ENCODE measurements around the gene S100B. TPM values are rescaled to one million over a fixed set of nuclear protein-coding genes. Genes with fewer than 3 reads are reported as not detected.

The S100B gene
- total RNA-seq, 1 experiment from 2014 or later = not detected

DNA sequence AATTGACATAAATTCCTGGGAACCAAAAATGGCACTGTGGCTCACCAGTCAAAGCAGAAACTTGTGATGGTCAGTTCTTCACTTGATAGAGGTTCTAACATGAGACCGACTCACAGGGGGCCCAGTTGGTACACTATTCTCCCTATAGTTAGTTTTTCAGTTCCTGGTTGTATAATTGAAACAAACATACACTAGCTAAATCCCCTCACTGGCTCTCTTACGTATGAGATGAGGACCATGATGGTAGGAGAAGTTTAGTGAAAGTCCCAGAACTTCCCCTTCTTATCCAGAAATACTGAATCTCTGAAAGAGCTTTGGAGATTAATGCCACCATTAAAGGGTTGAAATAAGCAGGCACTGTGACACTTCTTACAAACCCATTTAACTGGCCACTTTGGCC is 2.8 kb upstream of the S100B start:
- no peaks in the 10 kb centered on the region for H4K20me1 ChIP-seq (ENCODE audit: insufficient read depth)
- DNase-seq (ENCODE audit: low read depth, low spot score) (no peak), ATAC-seq (no peak)
- 0 out of 2 replicates have a peak, but pooled peaks cover 6% of the 10 kb centered on the region for H3K27me3 ChIP-seq (ENCODE audit: insufficient read depth, low read length)
- H3K4me3 ChIP-seq (replicated peaks in 1 of 2; ENCODE audit: low read depth in 1 of 2, low read length in 2 of 2) = no peak overlapping the region
- H3K9ac ChIP-seq (ENCODE audit: low read length) = no peak overlapping the region
- no peaks in the 10 kb centered on the region for H3K9me3 ChIP-seq (ENCODE audit: control insufficient read depth in 1 of 2, insufficient read depth in 1 of 2, low read depth in 1 of 2, low read length in 2 of 2)
- BruUV-seq (replicated peaks) = no TSS peak
- no peaks in the 10 kb centered on the region for H3K9me2 ChIP-seq (ENCODE audit: insufficient read depth)
- ChIA-PET CTCF (no interaction called here), POLR2A (no interaction called here), RAD21 (ENCODE audit: low non-redundant PET in 1 of 2, low total read pairs in 2 of 2, uncharacterized antibody in 2 of 2, unreplicated experiment in 2 of 2) (no interaction called here)
- no peak overlapping the region for H3K4me2 ChIP-seq (ENCODE audit: low read length)
- TF ChIP-seq, protein P1, sequence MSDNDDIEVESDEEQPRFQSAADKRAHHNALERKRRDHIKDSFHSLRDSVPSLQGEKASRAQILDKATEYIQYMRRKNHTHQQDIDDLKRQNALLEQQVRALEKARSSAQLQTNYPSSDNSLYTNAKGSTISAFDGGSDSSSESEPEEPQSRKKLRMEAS (IDR thresholded peaks at IDR 0.05) = no peak
- no peak for TF ChIP-seq ZBTB33 (IDR thresholded peaks at IDR 0.05; ENCODE audit: extremely low read depth, insufficient replicate concordance, low read length)
- no peak for TF ChIP-seq SP1 (IDR thresholded peaks at IDR 0.05; ENCODE audit: low read depth)
- no peaks in the 10 kb centered on the region for H3K36me3 ChIP-seq (ENCODE audit: control insufficient read depth in 1 of 2, insufficient read depth in 2 of 2, low read length in 2 of 2)
- intact Hi-C loops (cut with micrococcal nuclease) = no loop called here
- no peaks in the 10 kb centered on the region for H3K79me2 ChIP-seq (ENCODE audit: insufficient read depth, low read length)
- H3K4me1 ChIP-seq (ENCODE audit: control insufficient read depth in 1 of 2, insufficient read depth in 2 of 2, low read length in 2 of 2) = no peaks in the 10 kb centered on the region
- H3K27ac ChIP-seq (ENCODE audit: low read depth, low read length) = no peak overlapping the region
- H2AFZ ChIP-seq (ENCODE audit: low read depth, low read length, poor library complexity, severe bottlenecking) = no peak overlapping the region

GRCh38 chr21:46606427-46606813 is 1.5 kb upstream of the S100B start:
- Histone ChIP-seq H3K36me3 (ENCODE audit: control insufficient read depth in 1 of 2, insufficient read depth in 2 of 2, low read length in 2 of 2) (no peaks in the 10 kb centered on the region), H2AFZ (ENCODE audit: low read depth, low read length, poor library complexity, severe bottlenecking) (no peak overlapping the region), H3K9me3 (ENCODE audit: control insufficient read depth in 1 of 2, insufficient read depth in 1 of 2, low read depth in 1 of 2, low read length in 2 of 2) (no peaks in the 10 kb centered on the region), H3K9ac (ENCODE audit: low read length) (no peak overlapping the region), H3K79me2 (ENCODE audit: insufficient read depth, low read length) (no peaks in the 10 kb centered on the region), H3K9me2 (ENCODE audit: insufficient read depth) (no peaks in the 10 kb centered on the region), H4K20me1 (ENCODE audit: insufficient read depth) (no peaks in the 10 kb centered on the region), H3K27ac (ENCODE audit: low read depth, low read length) (no peak overlapping the region), H3K27me3 (ENCODE audit: insufficient read depth, low read length) (0 out of 2 replicates have a peak, but pooled peaks cover 6% of the 10 kb centered on the region), H3K4me2 (ENCODE audit: low read length) (no peak overlapping the region), H3K4me1 (ENCODE audit: control insufficient read depth in 1 of 2, insufficient read depth in 2 of 2, low read length in 2 of 2) (no peaks in the 10 kb centered on the region), H3K4me3 (replicated peaks in 1 of 2; ENCODE audit: low read depth in 1 of 2, low read length in 2 of 2) (no peak overlapping the region)
- POLR2A ChIA-PET = no interaction called here
- no peak for DNase-seq (ENCODE audit: low read depth, low spot score)
- no TSS peak for BruUV-seq (replicated peaks)
- ATAC-seq = no peak
- intact Hi-C loops (cut with micrococcal nuclease) = no loop called here
- RAD21 ChIA-PET (ENCODE audit: low non-redundant PET in 1 of 2, low total read pairs in 2 of 2, uncharacterized antibody in 2 of 2, unreplicated experiment in 2 of 2) = no interaction called here
- no peak for TF ChIP-seq SP1 (IDR thresholded peaks at IDR 0.05; ENCODE audit: low read depth)
- TF ChIP-seq TCF7L2 (IDR thresholded peaks at IDR 0.05; ENCODE audit: borderline replicate concordance, extremely low read depth, insufficient read depth, insufficient read length) = no peak
- CTCF ChIA-PET = no interaction called here
